ENCODE data around the gene COX4I2.

COX4I2 gene

DNA sequence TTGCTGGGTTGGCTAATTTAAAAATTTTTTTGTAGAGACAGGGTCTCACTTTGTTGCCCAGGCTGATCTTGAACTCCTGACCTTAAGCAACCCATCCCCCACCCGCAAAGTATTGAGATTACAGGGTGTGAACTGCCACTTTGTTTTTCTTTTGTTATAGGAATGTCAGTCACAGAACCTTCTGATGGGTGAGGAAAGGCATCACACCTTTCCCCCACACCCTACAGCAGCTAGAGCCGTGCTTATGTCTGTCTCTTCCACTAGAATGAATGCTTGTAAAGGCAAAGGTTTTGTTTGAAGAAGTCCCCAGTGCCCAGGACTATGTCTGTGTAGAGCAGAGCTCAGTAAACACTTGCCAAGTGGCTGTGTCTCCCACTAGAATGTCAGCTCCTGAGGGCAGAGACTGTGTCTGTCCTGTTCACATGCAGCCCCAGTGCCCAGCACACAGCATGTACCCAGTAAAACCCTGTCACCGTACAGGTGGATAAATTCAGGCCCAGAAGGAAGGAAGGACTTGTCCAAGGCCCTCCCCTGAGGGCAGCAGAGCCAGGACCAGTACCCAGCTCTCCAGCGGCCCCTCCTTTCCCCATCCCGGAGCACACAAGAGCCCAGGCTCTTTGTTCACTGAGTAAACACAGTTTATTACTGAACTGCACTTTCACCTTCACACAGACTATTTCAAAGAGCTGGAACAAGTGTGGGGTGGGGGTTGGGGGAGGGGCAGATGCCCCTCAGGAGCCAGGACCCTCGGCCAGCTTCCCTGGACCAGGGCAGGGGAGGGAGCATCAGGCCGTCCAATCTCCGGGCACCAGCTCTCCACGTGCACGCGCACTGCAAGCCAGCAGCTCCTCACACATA lies 26.4 kb downstream of the COX4I2 start:
- H3K79me2 ChIP-seq (ENCODE audit: insufficient read depth, low read depth): no peaks in the 10 kb centered on the region
- TF ChIP-seq, protein P1, sequence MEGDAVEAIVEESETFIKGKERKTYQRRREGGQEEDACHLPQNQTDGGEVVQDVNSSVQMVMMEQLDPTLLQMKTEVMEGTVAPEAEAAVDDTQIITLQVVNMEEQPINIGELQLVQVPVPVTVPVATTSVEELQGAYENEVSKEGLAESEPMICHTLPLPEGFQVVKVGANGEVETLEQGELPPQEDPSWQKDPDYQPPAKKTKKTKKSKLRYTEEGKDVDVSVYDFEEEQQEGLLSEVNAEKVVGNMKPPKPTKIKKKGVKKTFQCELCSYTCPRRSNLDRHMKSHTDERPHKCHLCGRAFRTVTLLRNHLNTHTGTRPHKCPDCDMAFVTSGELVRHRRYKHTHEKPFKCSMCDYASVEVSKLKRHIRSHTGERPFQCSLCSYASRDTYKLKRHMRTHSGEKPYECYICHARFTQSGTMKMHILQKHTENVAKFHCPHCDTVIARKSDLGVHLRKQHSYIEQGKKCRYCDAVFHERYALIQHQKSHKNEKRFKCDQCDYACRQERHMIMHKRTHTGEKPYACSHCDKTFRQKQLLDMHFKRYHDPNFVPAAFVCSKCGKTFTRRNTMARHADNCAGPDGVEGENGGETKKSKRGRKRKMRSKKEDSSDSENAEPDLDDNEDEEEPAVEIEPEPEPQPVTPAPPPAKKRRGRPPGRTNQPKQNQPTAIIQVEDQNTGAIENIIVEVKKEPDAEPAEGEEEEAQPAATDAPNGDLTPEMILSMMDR (conservative IDR thresholded peaks at IDR 0.05; ENCODE audit: low read depth, low read length): no peak
- no peak overlapping the region for H3K4me2 ChIP-seq
- H3K36me3 ChIP-seq (ENCODE audit: insufficient read depth): no peaks in the 10 kb centered on the region
- H3K9ac ChIP-seq: no peak overlapping the region
- no peak overlapping the region for H2AFZ ChIP-seq (ENCODE audit: low read depth)
- no peak overlapping the region for H3K4me3 ChIP-seq (IDR thresholded peaks at IDR 0.05; ENCODE audit: insufficient read depth, low read depth, low read length)
- H3K4me1 ChIP-seq (ENCODE audit: low read depth, poor library complexity, severe bottlenecking): peaks cover 27% of the 10 kb centered on the region
- H3K27ac ChIP-seq: no peak overlapping the region
- H4K20me1 ChIP-seq (ENCODE audit: insufficient read depth): no peaks in the 10 kb centered on the region
- H3K27me3 ChIP-seq (ENCODE audit: insufficient read depth, low read depth): no peaks in the 10 kb centered on the region

- peaks cover 27% of the 10 kb centered on the region for H3K4me1 ChIP-seq (ENCODE audit: low read depth, poor library complexity, severe bottlenecking)
- no peak overlapping the region for H3K27ac ChIP-seq
- H3K36me3 ChIP-seq (ENCODE audit: insufficient read depth): no peaks in the 10 kb centered on the region; the same call in 1 of the 2 replicates
These were observed 27.1 kb downstream of the COX4I2 start for GRCh38 chr20:31664696-31665354.

GRCh38 chr20:31665753-31666152 lies 28.0 kb downstream of the COX4I2 start:
- Histone ChIP-seq H3K9ac (no peak overlapping the region), H3K27ac (no peak overlapping the region), H2AFZ (ENCODE audit: low read depth) (no peak overlapping the region), H3K27me3 (ENCODE audit: insufficient read depth, low read depth) (no peaks in the 10 kb centered on the region), H3K4me2 (no peak overlapping the region), H3K79me2 (ENCODE audit: insufficient read depth, low read depth) (no peaks in the 10 kb centered on the region), H4K20me1 (ENCODE audit: insufficient read depth) (no peaks in the 10 kb centered on the region), H3K4me1 (ENCODE audit: low read depth, poor library complexity, severe bottlenecking) (peaks cover 26% of the 10 kb centered on the region), H3K36me3 (ENCODE audit: insufficient read depth) (no peaks in the 10 kb centered on the region; the same call in 1 of the 2 replicates), H3K4me3 (IDR thresholded peaks at IDR 0.05; ENCODE audit: insufficient read depth, low read depth, low read length) (no peak overlapping the region)
- TF ChIP-seq, protein P1 (conservative IDR thresholded peaks at IDR 0.05; ENCODE audit: low read depth, low read length): no peak

More at GRCh38 chr20:31664696-31665354, 27.1 kb downstream of the COX4I2 start:
- H3K4me3 ChIP-seq (IDR thresholded peaks at IDR 0.05; ENCODE audit: insufficient read depth, low read depth, low read length): no peak overlapping the region
- no peak overlapping the region for H2AFZ ChIP-seq (ENCODE audit: low read depth)
- no peaks in the 10 kb centered on the region for H3K27me3 ChIP-seq (ENCODE audit: insufficient read depth, low read depth)
- H3K79me2 ChIP-seq (ENCODE audit: insufficient read depth, low read depth): no peaks in the 10 kb centered on the region
- TF ChIP-seq, protein P1 (conservative IDR thresholded peaks at IDR 0.05; ENCODE audit: low read depth, low read length): no peak
- no peaks in the 10 kb centered on the region for H4K20me1 ChIP-seq (ENCODE audit: insufficient read depth)
- no peak overlapping the region for H3K9ac ChIP-seq
- H3K4me2 ChIP-seq: no peak overlapping the region

- no peaks in the 10 kb centered on the region for H3K79me2 ChIP-seq (ENCODE audit: insufficient read depth, low read depth)
- no peak overlapping the region for H2AFZ ChIP-seq (ENCODE audit: low read depth)
- H4K20me1 ChIP-seq (ENCODE audit: insufficient read depth): no peaks in the 10 kb centered on the region
- no peaks in the 10 kb centered on the region for H3K27me3 ChIP-seq (ENCODE audit: insufficient read depth, low read depth)
- TF ChIP-seq, protein P1 (conservative IDR thresholded peaks at IDR 0.05; ENCODE audit: low read depth, low read length): no peak
- peaks cover 19% of the 10 kb centered on the region for H3K4me1 ChIP-seq (ENCODE audit: low read depth, poor library complexity, severe bottlenecking)
- H3K4me3 ChIP-seq (IDR thresholded peaks at IDR 0.05; ENCODE audit: insufficient read depth, low read depth, low read length): no peak overlapping the region
- no peak overlapping the region for H3K27ac ChIP-seq
- H3K9ac ChIP-seq: no peak overlapping the region
- no peaks in the 10 kb centered on the region; the same call in 1 of the 2 replicates for H3K36me3 ChIP-seq (ENCODE audit: insufficient read depth)
- H3K4me2 ChIP-seq: no peak overlapping the region
These were observed 28.7 kb downstream of the COX4I2 start for GRCh38 chr20:31666258-31667042.

Measured in KMS-11 (cell line).